ENCODE results near the gene PPIL1. TPM values are rescaled to one million over a fixed set of nuclear protein-coding genes. Genes with fewer than 3 reads are reported as not detected.

PPIL1 gene
- polyA plus RNA-seq, 3 donors: 2.0 to 7.6 (median 5.9) TPM

GRCh38 chr6:36834576-36835341 lies 39.8 kb downstream of the PPIL1 start:
- intact Hi-C loops (cut with micrococcal nuclease): no loop called here
- Histone ChIP-seq H3K4me1 (ENCODE audit: control insufficient read depth in 1 of 2, insufficient read depth in 2 of 2, low read length in 2 of 2) (peaks cover 6 to 12% of the 10 kb centered on the region in 2 donors), H2AFZ (ENCODE audit: insufficient read depth, low read depth, low read length, poor library complexity, severe bottlenecking) (no peak overlapping the region), H3K4me3 (replicated peaks in 1 of 3; ENCODE audit: low read depth in 2 of 3, low read length in 3 of 3) (no peak overlapping the region), H3K36me3 (replicated peaks in 1 of 2; ENCODE audit: control insufficient read depth in 1 of 2, insufficient read depth in 2 of 2, low read length in 2 of 2) (no peaks in the 10 kb centered on the region), H3K27me3 (ENCODE audit: control insufficient read depth in 2 of 2, insufficient read depth in 2 of 2, low read length in 2 of 2) (peaks cover 17 to 30% of the 10 kb centered on the region in 2 donors), H3K27ac (ENCODE audit: low read depth in 1 of 2, low read length in 2 of 2) (no peak overlapping the region), H3K79me2 (ENCODE audit: insufficient read depth, low read length) (no peaks in the 10 kb centered on the region), H3K9me3 (replicated peaks in 1 of 2; ENCODE audit: control insufficient read depth in 1 of 2, insufficient read depth in 1 of 2, low read length in 2 of 2) (peaks cover 0 to 12% of the 10 kb centered on the region in 2 donors), H3K9ac (ENCODE audit: insufficient read depth, low read length, poor library complexity, severe bottlenecking) (no peak overlapping the region), H3K4me2 (replicated peaks; ENCODE audit: extremely low read depth, low read length, poor library complexity, severe bottlenecking) (no peak overlapping the region), H4K20me1 (ENCODE audit: insufficient read depth, low read length) (no peaks in the 10 kb centered on the region)
- TF ChIP-seq CTCF (IDR thresholded peaks at IDR 0.05): no peak
- no peak overlapping the region for H3K4me3 Mint-ChIP-seq
- peaks cover 0 to 11% (median 3%) of the 10 kb centered on the region in 7 donors for H3K9me3 Mint-ChIP-seq
- peaks cover 6 to 8% of the 10 kb centered on the region in 2 donors for H3K36me3 Mint-ChIP-seq
- WGBS (ENCODE audit: insufficient coverage): 73% methylated on average over 5 of the region's 17 CpGs
- no peak overlapping the region for H3K27ac Mint-ChIP-seq
- peaks cover 26 to 36% (median 34%) of the 10 kb centered on the region in 3 donors for H3K27me3 Mint-ChIP-seq (ENCODE audit: low read depth in 3 of 3)
- peaks cover 12% of the 10 kb centered on the region for H3K4me1 Mint-ChIP-seq
- DNase-seq: no peak

GRCh38 chr6:36833182-36833789 lies 41.3 kb downstream of the PPIL1 start:
- Mint-ChIP-seq H3K4me3 (no peak overlapping the region), H3K27me3 (ENCODE audit: low read depth in 3 of 3) (peaks cover 13 to 21% (median 21%) of the 10 kb centered on the region in 3 donors)
- no peak overlapping the region for H3K4me3 ChIP-seq (replicated peaks in 1 of 3; ENCODE audit: low read depth in 2 of 3, low read length in 3 of 3)

More at GRCh38 chr6:36833182-36833789, 41.3 kb downstream of the PPIL1 start:
- no peak overlapping the region for H3K27ac ChIP-seq (ENCODE audit: low read depth in 1 of 2, low read length in 2 of 2)
- H3K9me3 ChIP-seq (replicated peaks in 1 of 2; ENCODE audit: control insufficient read depth in 1 of 2, insufficient read depth in 1 of 2, low read length in 2 of 2): peaks cover 0 to 2% of the 10 kb centered on the region in 2 donors
- peaks cover 6 to 17% of the 10 kb centered on the region in 2 donors for H3K27me3 ChIP-seq (ENCODE audit: control insufficient read depth in 2 of 2, insufficient read depth in 2 of 2, low read length in 2 of 2)
- TF ChIP-seq CTCF (IDR thresholded peaks at IDR 0.05): no peak
- Mint-ChIP-seq H3K4me1 (no peaks in the 10 kb centered on the region), H3K9me3 (peaks cover 0 to 8% (median 2%) of the 10 kb centered on the region in 7 donors), H3K36me3 (peaks cover 0 to 5% of the 10 kb centered on the region in 2 donors), H3K27ac (no peak overlapping the region)
- no peaks in the 10 kb centered on the region for H3K79me2 ChIP-seq (ENCODE audit: insufficient read depth, low read length)
- no peaks in the 10 kb centered on the region for H4K20me1 ChIP-seq (ENCODE audit: insufficient read depth, low read length)
- no peak overlapping the region for H3K9ac ChIP-seq (ENCODE audit: insufficient read depth, low read length, poor library complexity, severe bottlenecking)
- no peaks in the 10 kb centered on the region for H3K36me3 ChIP-seq (replicated peaks in 1 of 2; ENCODE audit: control insufficient read depth in 1 of 2, insufficient read depth in 2 of 2, low read length in 2 of 2)
- no peak overlapping the region for H2AFZ ChIP-seq (ENCODE audit: insufficient read depth, low read depth, low read length, poor library complexity, severe bottlenecking)
- 100% methylated on average over 1 of the region's 7 CpGs for WGBS (ENCODE audit: insufficient coverage)
- H3K4me1 ChIP-seq (ENCODE audit: control insufficient read depth in 1 of 2, insufficient read depth in 2 of 2, low read length in 2 of 2): no peaks in the 10 kb centered on the region
- H3K4me2 ChIP-seq (replicated peaks; ENCODE audit: extremely low read depth, low read length, poor library complexity, severe bottlenecking): no peak overlapping the region
- DNase-seq: no peak
- intact Hi-C loops (cut with micrococcal nuclease): no loop called here
